ENCODE data around the gene PEMT.

DNA sequence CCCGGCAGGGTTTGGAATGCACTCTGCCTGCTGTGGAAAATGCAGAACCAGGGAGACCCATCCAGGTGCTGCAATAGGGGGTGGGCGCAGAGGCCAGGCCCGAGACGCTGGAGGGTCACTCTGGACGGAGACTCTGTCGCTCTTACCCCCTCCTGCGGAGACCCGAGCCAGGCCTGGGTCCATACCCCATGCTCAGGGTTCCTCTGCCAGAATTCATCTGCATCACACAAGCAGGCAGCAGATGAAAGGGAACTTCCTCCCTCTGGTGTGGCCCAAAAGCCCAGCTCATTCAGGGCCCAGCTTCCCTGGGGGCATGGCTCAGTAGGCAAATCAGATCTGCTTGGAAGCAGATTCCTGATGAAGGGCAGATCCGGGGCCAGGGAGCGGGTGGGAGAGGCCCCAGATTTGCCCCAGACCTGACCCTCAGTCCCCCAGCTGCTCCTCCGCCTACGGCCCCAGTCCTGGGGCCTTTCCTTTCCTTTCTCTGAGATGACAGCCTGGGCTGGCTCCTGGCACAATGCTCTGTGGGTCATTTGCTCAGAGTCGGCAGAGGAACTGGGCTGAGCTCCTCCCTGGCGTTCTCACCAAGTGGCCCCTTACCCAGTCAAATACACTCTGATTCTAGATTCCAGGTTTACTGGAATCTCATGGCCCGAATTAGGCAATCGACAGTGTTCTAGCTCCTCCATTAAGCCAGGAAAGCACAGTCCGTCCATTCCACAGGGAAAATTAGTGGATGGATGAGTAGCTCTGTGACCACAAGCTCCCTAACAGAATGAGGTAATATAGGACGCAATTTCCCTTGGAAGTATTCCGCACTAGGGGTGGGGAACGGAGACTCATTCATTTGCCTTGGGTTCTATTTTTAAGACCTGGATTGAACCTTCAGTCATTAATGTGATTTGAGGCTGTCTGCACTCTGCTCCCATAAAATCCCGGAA, 76.2 kb downstream of the PEMT start:
- TF ChIP-seq, protein P1, sequence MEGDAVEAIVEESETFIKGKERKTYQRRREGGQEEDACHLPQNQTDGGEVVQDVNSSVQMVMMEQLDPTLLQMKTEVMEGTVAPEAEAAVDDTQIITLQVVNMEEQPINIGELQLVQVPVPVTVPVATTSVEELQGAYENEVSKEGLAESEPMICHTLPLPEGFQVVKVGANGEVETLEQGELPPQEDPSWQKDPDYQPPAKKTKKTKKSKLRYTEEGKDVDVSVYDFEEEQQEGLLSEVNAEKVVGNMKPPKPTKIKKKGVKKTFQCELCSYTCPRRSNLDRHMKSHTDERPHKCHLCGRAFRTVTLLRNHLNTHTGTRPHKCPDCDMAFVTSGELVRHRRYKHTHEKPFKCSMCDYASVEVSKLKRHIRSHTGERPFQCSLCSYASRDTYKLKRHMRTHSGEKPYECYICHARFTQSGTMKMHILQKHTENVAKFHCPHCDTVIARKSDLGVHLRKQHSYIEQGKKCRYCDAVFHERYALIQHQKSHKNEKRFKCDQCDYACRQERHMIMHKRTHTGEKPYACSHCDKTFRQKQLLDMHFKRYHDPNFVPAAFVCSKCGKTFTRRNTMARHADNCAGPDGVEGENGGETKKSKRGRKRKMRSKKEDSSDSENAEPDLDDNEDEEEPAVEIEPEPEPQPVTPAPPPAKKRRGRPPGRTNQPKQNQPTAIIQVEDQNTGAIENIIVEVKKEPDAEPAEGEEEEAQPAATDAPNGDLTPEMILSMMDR (IDR thresholded peaks at IDR 0.05), result no peak
- TF ChIP-seq POLR2AphosphoS5 (IDR thresholded peaks at IDR 0.05; ENCODE audit: low read depth, low read length), result no peak

Measured in Panc1 (cell line).